H9 (cell line): Measurements from ENCODE around the gene LRRC30. TPM values are rescaled to one million over a fixed set of nuclear protein-coding genes. Genes with fewer than 3 reads are reported as not detected.

ENCODE experiments used
- DNase-seq: peaks from one replicate; pipeline ENCODE4 v3.0.0-alpha.2; 2017
- H2AFZ ChIP-seq: one replicate; pipeline ENCODE4 v1.6.1; 2013; ENCODE audit warnings: mild to moderate bottlenecking, low read length, control low read depth, moderate library complexity
- H2AK5ac ChIP-seq: 2 replicates; pipeline ENCODE4 v1.6.1; 2013; ENCODE audit warnings: low read length, control low read depth, mixed read lengths; ENCODE audit not compliant: insufficient read length
- H2BK120ac ChIP-seq: one replicate; pipeline ENCODE4 v1.6.1; 2013; ENCODE audit warnings: low read depth, mild to moderate bottlenecking, low read length, control low read depth, inconsistent platforms; ENCODE audit not compliant: poor library complexity, severe bottlenecking
- H2BK12ac ChIP-seq: 2 replicates; pipeline ENCODE4 v1.6.1; 2013; ENCODE audit warnings: low read length, control low read depth, mixed read lengths, low read depth; ENCODE audit not compliant: insufficient read length
- H2BK15ac ChIP-seq: 2 replicates; pipeline ENCODE4 v1.6.1; 2013; ENCODE audit warnings: low read depth, low read length, control low read depth
- H2BK20ac ChIP-seq: one replicate; pipeline ENCODE4 v1.6.1; 2013; ENCODE audit warnings: low read depth, mild to moderate bottlenecking, low read length, control low read depth, inconsistent platforms; ENCODE audit not compliant: poor library complexity, severe bottlenecking
- H2BK5ac ChIP-seq: 2 replicates; pipeline ENCODE4 v1.6.1; 2013; ENCODE audit warnings: low read length, control low read depth, mixed read lengths; ENCODE audit not compliant: insufficient read length
- H3K14ac ChIP-seq: 2 replicates; pipeline ENCODE4 v1.6.1; 2013; ENCODE audit warnings: low read length, control low read depth; ENCODE audit not compliant: insufficient read depth
- H3K18ac ChIP-seq: 2 replicates; pipeline ENCODE4 v1.6.1; 2013; ENCODE audit warnings: low read depth, mild to moderate bottlenecking, mixed read lengths, low read length, control low read depth; ENCODE audit not compliant: insufficient read length
- H3K23ac ChIP-seq: 2 replicates; pipeline ENCODE4 v1.6.1; 2013; ENCODE audit warnings: low read length, control low read depth, mixed read lengths, low read depth; ENCODE audit not compliant: insufficient read length
- H3K23me2 ChIP-seq: 2 replicates; pipeline ENCODE4 v1.6.1; 2013; ENCODE audit warnings: low read depth, mild to moderate bottlenecking, mixed read lengths, low read length, control low read depth; ENCODE audit not compliant: insufficient read length, poor library complexity, severe bottlenecking
- H3K27ac ChIP-seq: 2 replicates; pipeline ENCODE4 v1.5.1; 2013; ENCODE audit warnings: low read length, control low read depth, mixed read lengths, low read depth; ENCODE audit not compliant: insufficient read length
- H3K27me3 ChIP-seq: 2 replicates; pipeline ENCODE4 v1.6.1; 2013; ENCODE audit warnings: low read length, control low read depth, inconsistent platforms; ENCODE audit not compliant: insufficient read depth
- H3K4ac ChIP-seq: 2 replicates; pipeline ENCODE4 v1.6.1; 2013; ENCODE audit warnings: low read depth, mild to moderate bottlenecking, control low read depth, inconsistent platforms, low read length, moderate library complexity
- H3K4me1 ChIP-seq: 2 replicates; pipeline ENCODE4 v1.6.1; 2013; ENCODE audit warnings: low read length, control low read depth, inconsistent platforms; ENCODE audit not compliant: insufficient read depth
- H3K4me2 ChIP-seq: 2 replicates; pipeline ENCODE4 v1.6.1; 2013; ENCODE audit warnings: low read length, control low read depth, mixed read lengths; ENCODE audit not compliant: insufficient read length, insufficient read depth
- H3K56ac ChIP-seq: 2 replicates; pipeline ENCODE4 v1.6.1; 2013; ENCODE audit warnings: low read depth, mild to moderate bottlenecking, mixed read lengths, low read length, control low read depth; ENCODE audit not compliant: insufficient read length
- H3K79me1 ChIP-seq: 2 replicates; pipeline ENCODE4 v1.6.1; 2013; ENCODE audit warnings: low read depth, mild to moderate bottlenecking, moderate library complexity, low read length, control low read depth, inconsistent platforms; ENCODE audit not compliant: insufficient read depth, poor library complexity, severe bottlenecking
- H3K79me2 ChIP-seq: 2 replicates; pipeline ENCODE4 v1.6.1; 2013; ENCODE audit warnings: low read length, control low read depth, inconsistent platforms; ENCODE audit not compliant: insufficient read depth
- H3K9ac ChIP-seq: 2 replicates; pipeline ENCODE4 v1.6.1; 2013; ENCODE audit warnings: low read length, control low read depth, mixed read lengths; ENCODE audit not compliant: insufficient read length; ENCODE audit errors: extremely low read depth
- H3K9me3 ChIP-seq: one replicate; pipeline ENCODE4 v1.6.1; 2013; ENCODE audit warnings: low read depth, low read length, inconsistent platforms; ENCODE audit not compliant: control insufficient read depth
- H3T11ph ChIP-seq: one replicate; pipeline ENCODE4 v1.6.1; 2013; ENCODE audit warnings: mild to moderate bottlenecking, low read length, control low read depth, inconsistent platforms
- H4K20me1 ChIP-seq: one replicate; pipeline ENCODE4 v1.6.1; 2013; ENCODE audit not compliant: control insufficient read depth, insufficient read length, insufficient read depth
- H4K5ac ChIP-seq: 2 replicates; pipeline ENCODE4 v1.6.1; 2013; ENCODE audit warnings: low read depth, mild to moderate bottlenecking, mixed read lengths, low read length, control low read depth; ENCODE audit not compliant: insufficient read length
- H4K8ac ChIP-seq: replicated peaks from 2 replicates; pipeline ENCODE4 v1.6.1; 2013; ENCODE audit warnings: low read length, control low read depth, mixed read lengths, low read depth; ENCODE audit not compliant: insufficient read length
- H4K91ac ChIP-seq: 2 replicates; pipeline ENCODE4 v1.6.1; 2013; ENCODE audit warnings: low read depth, mild to moderate bottlenecking, moderate library complexity, mixed read lengths, low read length, control low read depth; ENCODE audit not compliant: insufficient read length
- H3K27ac Mint-ChIP-seq, 3 experiments: 2 replicates in 2 of 3; 3 replicates in 1 of 3; pipeline ENCODE4 v1.8.0; 2020 to 2021; ENCODE audit warnings: mixed read lengths in 3 of 3, mild to moderate bottlenecking in 1 of 3, moderate library complexity in 1 of 3
- H3K27me3 Mint-ChIP-seq: 2 replicates; pipeline ENCODE4 v1.8.0; 2021; ENCODE audit warnings: low read depth, mild to moderate bottlenecking, moderate library complexity, mixed read lengths
- H3K36me3 Mint-ChIP-seq, 3 experiments: 2 replicates in 2 of 3; 3 replicates in 1 of 3; pipeline ENCODE4 v1.8.0; 2020 to 2021; ENCODE audit warnings: low read depth in 3 of 3, mixed read lengths in 3 of 3; ENCODE audit not compliant: insufficient read depth in 1 of 3
- H3K4me1 Mint-ChIP-seq, 2 experiments: 2 replicates each; pipeline ENCODE4 v1.8.0; 2020; ENCODE audit warnings: mixed read lengths in 2 of 2
- H3K4me3 Mint-ChIP-seq, 2 experiments: 2 replicates in 1 of 2; 3 replicates in 1 of 2; pipeline ENCODE4 v1.8.0; 2020 to 2021; ENCODE audit warnings: mild to moderate bottlenecking in 2 of 2, mixed read lengths in 2 of 2, moderate library complexity in 1 of 2
- H3K9me3 Mint-ChIP-seq, 2 experiments: 2 replicates in 1 of 2; 3 replicates in 1 of 2; pipeline ENCODE4 v1.8.0; 2020; ENCODE audit warnings: mild to moderate bottlenecking in 2 of 2, mixed read lengths in 2 of 2, moderate library complexity in 1 of 2
- WGBS: extraction: QIAGEN DNeasy Blood & Tissue Kit; methylation state at CpG from one replicate; pipeline ENCODE4 v1.1.7; 2013; ENCODE audit warnings: missing lambda C conversion rate, low lambda C conversion rate, mixed read lengths; ENCODE audit not compliant: insufficient read length; ENCODE audit errors: extremely low coverage; 5-methylcytosine and 5-hydroxymethylcytosine counted together
- total RNA-seq: library from RNA; stranded (reverse); gene quantifications from 2 replicates; pipeline ENCODE4 v1.2.1, GENCODE V29; 2021
- TF ChIP-seq, protein P1 (sequence below): fragments of 200-600 bp; sonication (generic); conservative IDR thresholded peaks from 3 replicates; pipeline ENCODE4 v1.8.0; 2021; ENCODE audit warnings: antibody characterized with exemption, mild to moderate bottlenecking

The LRRC30 gene
- total RNA-seq, 1 experiment from 2014 or later: not detected

DNA sequence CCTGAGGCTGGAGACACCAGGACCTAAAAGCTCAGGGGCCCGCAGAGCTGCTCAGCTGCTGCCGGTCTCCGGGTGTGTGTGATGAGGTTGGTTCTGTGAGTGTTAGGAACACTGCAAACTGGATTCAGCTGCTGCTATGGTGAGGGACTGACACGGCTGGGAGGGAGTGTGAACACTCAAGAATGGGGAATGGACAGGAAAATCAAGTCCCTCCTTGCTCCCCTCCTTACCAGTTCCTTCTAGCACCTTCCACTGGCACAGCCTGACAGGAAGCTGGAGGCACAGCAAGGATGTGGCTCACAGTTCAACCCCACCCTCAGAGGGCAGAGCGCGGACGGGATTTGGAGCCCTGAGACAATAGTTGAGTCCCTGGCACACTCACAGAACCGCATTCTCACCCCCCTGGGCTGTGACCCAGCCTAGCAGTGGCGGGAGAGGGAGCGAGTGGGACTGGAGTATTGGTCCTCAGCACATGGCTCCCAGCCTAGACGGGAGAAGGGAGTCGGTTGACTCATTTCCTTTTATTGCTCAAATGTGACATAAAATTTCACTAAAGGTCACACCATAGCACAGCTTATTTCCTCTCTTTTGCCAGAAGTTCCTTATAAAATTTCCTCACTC lies 42.5 kb downstream of the LRRC30 start:
- Histone ChIP-seq H3K18ac (no peak overlapping the region), H2BK5ac (no peak overlapping the region), H2AK5ac (no peak overlapping the region), H3K79me1 (no peaks in the 10 kb centered on the region), H3K4me2 (no peak overlapping the region), H3K9ac (no peak overlapping the region), H3K79me2 (no peaks in the 10 kb centered on the region), H3K4ac (no peak overlapping the region), H3K4me1 (no peaks in the 10 kb centered on the region), H3K27me3 (no peaks in the 10 kb centered on the region; the same call in 1 of the 2 replicates), H3K14ac (no peak overlapping the region), H3K56ac (no peak overlapping the region), H3K23me2 (no peaks in the 10 kb centered on the region), H3K27ac (no peak overlapping the region), H3K23ac (no peak overlapping the region), H2AFZ (no peak overlapping the region), H2BK12ac (no peak overlapping the region), H2BK120ac (no peak overlapping the region), H2BK20ac (no peak overlapping the region), H4K20me1 (no peaks in the 10 kb centered on the region), H3K9me3 (no peaks in the 10 kb centered on the region), H2BK15ac (no peak overlapping the region), H4K91ac (no peak overlapping the region), H4K5ac (no peak overlapping the region), H3T11ph (no peak overlapping the region), H4K8ac (no peak overlapping the region)
- Mint-ChIP-seq H3K27me3 (peaks cover 8% of the 10 kb centered on the region; the same call in 1 of the 2 replicates), H3K27ac (no peak overlapping the region; a peak in 2 of 7 replicates), H3K4me1 (peaks cover 10 to 17% of the 10 kb centered on the region in 2 experiments; a peak in 3 of 4 replicates), H3K4me3 (no peak overlapping the region), H3K36me3 (no peaks in the 10 kb centered on the region), H3K9me3 (no peaks in the 10 kb centered on the region)
- TF ChIP-seq, protein P1, sequence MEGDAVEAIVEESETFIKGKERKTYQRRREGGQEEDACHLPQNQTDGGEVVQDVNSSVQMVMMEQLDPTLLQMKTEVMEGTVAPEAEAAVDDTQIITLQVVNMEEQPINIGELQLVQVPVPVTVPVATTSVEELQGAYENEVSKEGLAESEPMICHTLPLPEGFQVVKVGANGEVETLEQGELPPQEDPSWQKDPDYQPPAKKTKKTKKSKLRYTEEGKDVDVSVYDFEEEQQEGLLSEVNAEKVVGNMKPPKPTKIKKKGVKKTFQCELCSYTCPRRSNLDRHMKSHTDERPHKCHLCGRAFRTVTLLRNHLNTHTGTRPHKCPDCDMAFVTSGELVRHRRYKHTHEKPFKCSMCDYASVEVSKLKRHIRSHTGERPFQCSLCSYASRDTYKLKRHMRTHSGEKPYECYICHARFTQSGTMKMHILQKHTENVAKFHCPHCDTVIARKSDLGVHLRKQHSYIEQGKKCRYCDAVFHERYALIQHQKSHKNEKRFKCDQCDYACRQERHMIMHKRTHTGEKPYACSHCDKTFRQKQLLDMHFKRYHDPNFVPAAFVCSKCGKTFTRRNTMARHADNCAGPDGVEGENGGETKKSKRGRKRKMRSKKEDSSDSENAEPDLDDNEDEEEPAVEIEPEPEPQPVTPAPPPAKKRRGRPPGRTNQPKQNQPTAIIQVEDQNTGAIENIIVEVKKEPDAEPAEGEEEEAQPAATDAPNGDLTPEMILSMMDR: no peak
- no CpG with 5 or more reads among the region's 12 CpGs for WGBS
- DNase-seq: no peak
